B cell (primary cell): ENCODE data around the gene ITPR3. TPM values are rescaled to one million over a fixed set of nuclear protein-coding genes. Genes with fewer than 3 reads are reported as not detected.
A peak's percentile ranks its signal among the peaks of the same experiment; 100 is the strongest.

Experiments
- ATAC-seq: fragments of 200-7000 bp; cut with Tn5 transposase; one replicate; pipeline ENCODE4 v1.10.0; 2021; ENCODE audit warnings: low read depth, mild to moderate bottlenecking, moderate number of reproducible peaks, moderate library complexity
- CTCF ChIA-PET: fragments of 350-600 bp; sonication (Branson Sonifier 250); formaldehyde crosslinking; loops from one replicate; lab custom pipeline; 2021; ENCODE audit warnings: antibody characterized with exemption, inconsistent platforms; lab: Charles Lee
- POLR2A ChIA-PET: fragments of 350-600 bp; sonication (Branson Sonifier 250); formaldehyde crosslinking; loops from one replicate; lab custom pipeline; 2021; ENCODE audit warnings: antibody characterized with exemption; lab: Charles Lee
- DNase-seq: peaks from one replicate; pipeline ENCODE4 v3.0.0; 2013
- H2AFZ ChIP-seq: 2 replicates; pipeline ENCODE4 v1.6.1; 2012; ENCODE audit warnings: mild to moderate bottlenecking, low read depth, low read length; ENCODE audit not compliant: insufficient read depth, poor library complexity, severe bottlenecking
- H3K27ac ChIP-seq, 2 donors: 1 replicate in 1 of 2; 2 replicates in 1 of 2; pipeline ENCODE4 v1.5.1; 2012 to 2013; ENCODE audit warnings: low read length in 2 of 2, mild to moderate bottlenecking in 2 of 2, moderate library complexity in 1 of 2
- H3K27me3 ChIP-seq, 4 experiments: fragments of 200-600 bp in 1 of 4; sonication (generic) in 1 of 4; replicated peaks in 1 of 4; 1 replicate in 2 of 4; 2 replicates in 2 of 4; pipeline versions ENCODE4 v1.6.1 to v1.7.0; 2013 to 2016; ENCODE audit warnings: low read length in 3 of 4, mild to moderate bottlenecking in 2 of 4, mixed read lengths in 1 of 4, moderate library complexity in 1 of 4; ENCODE audit not compliant: insufficient read depth in 4 of 4, control insufficient read depth in 3 of 4; ENCODE audit errors: control extremely low read depth in 1 of 4
- H3K36me3 ChIP-seq, 2 experiments: replicated peaks in 1 of 2; 1 replicate in 1 of 2; 2 replicates in 1 of 2; pipeline versions ENCODE4 v1.6.1 to v1.7.1; 2013; ENCODE audit warnings: low read length in 1 of 2; ENCODE audit not compliant: insufficient read depth in 2 of 2, control insufficient read depth in 1 of 2; ENCODE audit errors: control extremely low read depth in 1 of 2, extremely low read depth in 1 of 2
- H3K4me1 ChIP-seq, 2 donors: fragments of 200-600 bp in 1 of 2; sonication (generic) in 1 of 2; 1 replicate in 1 of 2; 2 replicates in 1 of 2; pipeline versions ENCODE4 v1.5.1 to v1.6.1; 2013 to 2017; ENCODE audit warnings: low read length in 2 of 2; ENCODE audit not compliant: control insufficient read depth in 2 of 2, insufficient read depth in 2 of 2
- H3K4me2 ChIP-seq: replicated peaks from 2 replicates; pipeline ENCODE3; 2012; ENCODE audit warnings: mild to moderate bottlenecking, low read depth, low read length; ENCODE audit not compliant: poor library complexity, severe bottlenecking
- H3K4me3 ChIP-seq, 5 experiments: fragments of 200-600 bp in 1 of 5; sonication (generic) in 1 of 5; 1 replicate in 3 of 5; 2 replicates in 2 of 5; pipeline versions ENCODE4 v1.5.1 to v1.7.0; 2011 to 2016; ENCODE audit warnings: low read length in 4 of 5, mild to moderate bottlenecking in 4 of 5, low read depth in 2 of 5, control low read depth in 1 of 5, moderate library complexity in 1 of 5; ENCODE audit not compliant: insufficient read depth in 1 of 5; ENCODE audit errors: control extremely low read depth in 1 of 5, extremely low read depth in 1 of 5
- H3K79me2 ChIP-seq: fragments of 200-600 bp; sonication (generic); one replicate; pipeline ENCODE4 v1.6.0; 2016; ENCODE audit warnings: low read length; ENCODE audit not compliant: control insufficient read depth, insufficient read depth
- H3K9ac ChIP-seq: fragments of 200-600 bp; sonication (generic); 2 replicates; pipeline ENCODE4 v1.6.1; 2017; ENCODE audit warnings: mild to moderate bottlenecking, low read length, moderate library complexity
- H3K9me3 ChIP-seq, 3 donors: one replicate each; pipeline versions ENCODE4 v1.6.1 to v1.7.1; 2013; ENCODE audit warnings: low read length in 2 of 3; ENCODE audit not compliant: control insufficient read depth in 2 of 3, insufficient read depth in 1 of 3; ENCODE audit errors: control extremely low read depth in 1 of 3
- H4K20me1 ChIP-seq: 2 replicates; pipeline ENCODE4 v1.6.0; 2012; ENCODE audit warnings: mild to moderate bottlenecking, low read length; ENCODE audit not compliant: insufficient read depth, control insufficient read depth, poor library complexity, severe bottlenecking
- H3K27ac Mint-ChIP-seq: one replicate; pipeline ENCODE4 v1.8.0; 2021; ENCODE audit warnings: mixed read lengths
- H3K27me3 Mint-ChIP-seq: one replicate; pipeline ENCODE4 v1.8.0; 2021; ENCODE audit warnings: mixed read lengths
- H3K4me1 Mint-ChIP-seq: one replicate; pipeline ENCODE4 v1.8.0; 2021; ENCODE audit warnings: mixed read lengths
- H3K4me3 Mint-ChIP-seq: one replicate; pipeline ENCODE4 v1.8.0; 2021; ENCODE audit warnings: mixed read lengths
- H3K9me3 Mint-ChIP-seq: one replicate; pipeline ENCODE4 v1.8.0; 2022; ENCODE audit warnings: mixed read lengths; ENCODE audit not compliant: insufficient read depth
- EZH2 ChIP-seq: IDR thresholded peaks from 2 replicates; pipeline ENCODE4 v1.6.1; 2012; ENCODE audit warnings: borderline replicate concordance, low read depth, mild to moderate bottlenecking, moderate library complexity, low read length; ENCODE audit not compliant: insufficient read depth, poor library complexity, severe bottlenecking
- WGBS: methylation state at CpG from one replicate; pipeline ENCODE4 v1.1.5; 2013; ENCODE audit warnings: missing lambda C conversion rate; ENCODE audit not compliant: insufficient coverage; 5-methylcytosine and 5-hydroxymethylcytosine counted together
- intact Hi-C: fragments of 100-400 bp; cut with micrococcal nuclease; formaldehyde crosslinking; loops from one replicate; pipeline ENCODE4 v1.10.0; 2022
- polyA plus RNA-seq: library from polyadenylated mRNA; depleted of rRNA; stranded (reverse); fragments of >200 nt; gene quantifications from 2 replicates; pipeline ENCODE4 v1.2.3, GENCODE V29; 2012
- total RNA-seq, 2 donors: library from RNA; stranded (reverse); fragments of 120-200 nt in 1 of 2; gene quantifications; 1 replicate in 1 of 2; 2 replicates in 1 of 2; pipeline versions ENCODE4 v1.2.3 to v1.2.4, GENCODE V29; 2013 to 2022
- TF ChIP-seq, protein P1 (sequence below): fragments of 200-600 bp; IDR thresholded peaks from one replicate; pipeline ENCODE4 v1.8.0; 2022; ENCODE audit warnings: antibody characterized with exemption, mild to moderate bottlenecking

The ITPR3 gene
- total and polyA plus RNA-seq, 2 donors (not counting 1 experiment from before 2014, with no cell fraction given): 61.9 to 67.6 TPM

- H3K9me3 Mint-ChIP-seq: no peaks in the 10 kb centered on the region
- ChIA-PET POLR2A (interaction anchor here (0.7 to 1.4 kb wide), 3 partner anchors 18 to 225 kb away, joined by 3 to 8 read pairs (median 3); no protein-coding TSS in a partner anchor), CTCF (interaction anchor here (0.8 to 15.7 kb wide), 17 partner anchors 9 to 173 kb away, joined by 3 to 330 read pairs (median 6); partner anchors contain the start of gene UQCC2)
- H3K4me3 ChIP-seq: no peak overlapping the region
- H3K4me1 Mint-ChIP-seq: peaks cover 62% of the 10 kb centered on the region
- H3K4me3 Mint-ChIP-seq: peak overlapping the region; percentile 34
- no peaks in the 10 kb centered on the region for H3K27me3 Mint-ChIP-seq
- H3K4me2 ChIP-seq: no peak overlapping the region
- peaks cover 54 to 68% of the 10 kb centered on the region in 2 donors for H3K4me1 ChIP-seq
- H3K27ac Mint-ChIP-seq: peak overlapping the region; percentile 72
- no peak for DNase-seq
- WGBS: 79% methylated on average over 3 of the region's 4 CpGs
- H3K9me3 ChIP-seq: peaks cover 0 to 11% (median 5%) of the 10 kb centered on the region in 3 donors
- no peak overlapping the region for H2AFZ ChIP-seq
- H3K79me2 ChIP-seq: no peaks in the 10 kb centered on the region
- TF ChIP-seq EZH2: no peak
- TF ChIP-seq, protein P1, sequence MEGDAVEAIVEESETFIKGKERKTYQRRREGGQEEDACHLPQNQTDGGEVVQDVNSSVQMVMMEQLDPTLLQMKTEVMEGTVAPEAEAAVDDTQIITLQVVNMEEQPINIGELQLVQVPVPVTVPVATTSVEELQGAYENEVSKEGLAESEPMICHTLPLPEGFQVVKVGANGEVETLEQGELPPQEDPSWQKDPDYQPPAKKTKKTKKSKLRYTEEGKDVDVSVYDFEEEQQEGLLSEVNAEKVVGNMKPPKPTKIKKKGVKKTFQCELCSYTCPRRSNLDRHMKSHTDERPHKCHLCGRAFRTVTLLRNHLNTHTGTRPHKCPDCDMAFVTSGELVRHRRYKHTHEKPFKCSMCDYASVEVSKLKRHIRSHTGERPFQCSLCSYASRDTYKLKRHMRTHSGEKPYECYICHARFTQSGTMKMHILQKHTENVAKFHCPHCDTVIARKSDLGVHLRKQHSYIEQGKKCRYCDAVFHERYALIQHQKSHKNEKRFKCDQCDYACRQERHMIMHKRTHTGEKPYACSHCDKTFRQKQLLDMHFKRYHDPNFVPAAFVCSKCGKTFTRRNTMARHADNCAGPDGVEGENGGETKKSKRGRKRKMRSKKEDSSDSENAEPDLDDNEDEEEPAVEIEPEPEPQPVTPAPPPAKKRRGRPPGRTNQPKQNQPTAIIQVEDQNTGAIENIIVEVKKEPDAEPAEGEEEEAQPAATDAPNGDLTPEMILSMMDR: no peak
- H4K20me1 ChIP-seq: no peaks in the 10 kb centered on the region
- intact Hi-C loops: loop anchor here (2.0 kb wide), 1 partner anchor 565 kb away; no protein-coding TSS in a partner anchor
- no peak overlapping the region for H3K9ac ChIP-seq
- ATAC-seq: no peak
- no peak overlapping the region for H3K27ac ChIP-seq
- no peaks in the 10 kb centered on the region for H3K36me3 ChIP-seq
- H3K27me3 ChIP-seq: no peaks in the 10 kb centered on the region
These were observed 31.8 kb upstream of the ITPR3 start for GRCh38 chr6:33589392-33589730.
